Ishikawa (cell line): ENCODE results near the gene SLC35D2.

Experiments
- CEBPB ChIP-seq: IDR thresholded peaks from 2 replicates; pipeline ENCODE4 v1.6.1; 2012
- CREB1 ChIP-seq: IDR thresholded peaks from 2 replicates; pipeline ENCODE4 v1.6.1; 2012; ENCODE audit warnings: low read depth
- EGR1 ChIP-seq: IDR thresholded peaks from 2 replicates; pipeline ENCODE4 v1.6.1; 2012
- EP300 ChIP-seq: IDR thresholded peaks from 2 replicates; pipeline ENCODE4 v1.6.1; 2012; ENCODE audit warnings: borderline replicate concordance
- FOXM1 ChIP-seq: IDR thresholded peaks from 2 replicates; pipeline ENCODE4 v1.6.1; 2012; ENCODE audit warnings: low read depth, borderline replicate concordance
- NFIC ChIP-seq: IDR thresholded peaks from 2 replicates; pipeline ENCODE4 v1.6.1; 2012
- RAD21 ChIP-seq: IDR thresholded peaks from 2 replicates; pipeline ENCODE4 v1.6.1; 2012; ENCODE audit warnings: low read depth
- TAF1 ChIP-seq: IDR thresholded peaks from 2 replicates; pipeline ENCODE4 v1.6.1; 2012; ENCODE audit warnings: low read depth, mild to moderate bottlenecking
- TCF12 ChIP-seq: IDR thresholded peaks from 2 replicates; pipeline ENCODE4 v1.6.1; 2012; ENCODE audit warnings: low read depth
- TEAD4 ChIP-seq: IDR thresholded peaks from 2 replicates; pipeline ENCODE4 v1.6.1; 2012
- YY1 ChIP-seq: IDR thresholded peaks from 2 replicates; pipeline ENCODE4 v1.6.1; 2012; ENCODE audit warnings: low read depth
- ZBTB7A ChIP-seq: IDR thresholded peaks from 2 replicates; pipeline ENCODE4 v1.6.1; 2012; ENCODE audit warnings: low read depth
- TF ChIP-seq, protein P1 (sequence below): IDR thresholded peaks from 2 replicates; pipeline ENCODE4 v1.6.1; 2012
- TF ChIP-seq, protein P2 (sequence below): IDR thresholded peaks from 2 replicates; pipeline ENCODE4 v1.6.1; 2012
- TF ChIP-seq, protein P3 (sequence below): IDR thresholded peaks from 2 replicates; pipeline ENCODE4 v1.6.1; 2012; ENCODE audit warnings: low read depth, mild to moderate bottlenecking

The SLC35D2 gene

DNA sequence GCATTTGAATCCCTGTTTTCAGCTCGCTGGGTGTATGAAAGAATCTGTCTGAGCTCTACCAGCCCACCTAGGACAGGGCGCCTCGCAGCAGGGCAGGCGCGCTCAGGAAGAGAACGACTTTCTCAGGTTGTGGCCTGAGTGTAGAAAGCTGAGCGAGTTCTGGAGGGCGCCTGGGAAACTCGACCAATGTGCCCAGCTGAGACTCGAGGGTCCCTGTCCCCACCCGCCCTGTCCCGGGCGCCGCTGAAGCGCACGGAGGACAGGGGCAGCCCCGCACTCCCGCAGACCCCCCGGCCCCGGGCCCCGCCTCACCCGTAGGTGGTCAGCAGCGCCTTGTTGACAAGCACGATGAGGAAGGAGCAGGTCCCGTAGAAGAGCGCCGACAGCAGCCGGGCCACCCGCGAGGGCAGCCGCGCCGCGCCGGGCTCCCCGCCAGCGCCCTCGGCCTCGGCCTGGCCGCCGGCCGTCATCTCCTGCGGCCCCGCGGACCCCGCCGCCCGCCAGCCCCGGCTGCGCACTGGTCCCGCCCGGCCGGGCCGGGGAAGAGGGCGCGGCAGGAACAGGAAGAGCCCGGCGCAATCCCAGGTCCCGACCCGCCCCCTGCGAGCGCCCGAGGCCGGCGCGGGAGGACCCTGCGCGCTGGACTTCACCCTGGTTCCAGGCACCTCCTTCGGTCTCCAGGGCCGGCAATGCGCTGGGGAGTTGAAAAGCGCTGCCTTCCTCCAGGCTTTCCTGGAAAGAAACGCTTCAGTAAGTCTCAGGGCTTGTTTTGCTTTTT is at the start of gene SLC35D2:
TSS of gene SLC35D2 (minus strand) at position 547 of the 778 bp plus-strand sequence. CDS start at position 470, 77 bp downstream.
- no peak for TF ChIP-seq TCF12
- TF ChIP-seq ZBTB7A, result peak; percentile 59
- no peak for TF ChIP-seq RAD21
- TF ChIP-seq TAF1, result peak; percentile 22; the same call in 1 of the 2 replicates
- TF ChIP-seq, protein P1, sequence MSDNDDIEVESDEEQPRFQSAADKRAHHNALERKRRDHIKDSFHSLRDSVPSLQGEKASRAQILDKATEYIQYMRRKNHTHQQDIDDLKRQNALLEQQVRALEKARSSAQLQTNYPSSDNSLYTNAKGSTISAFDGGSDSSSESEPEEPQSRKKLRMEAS, result peak; percentile 40

DNA sequence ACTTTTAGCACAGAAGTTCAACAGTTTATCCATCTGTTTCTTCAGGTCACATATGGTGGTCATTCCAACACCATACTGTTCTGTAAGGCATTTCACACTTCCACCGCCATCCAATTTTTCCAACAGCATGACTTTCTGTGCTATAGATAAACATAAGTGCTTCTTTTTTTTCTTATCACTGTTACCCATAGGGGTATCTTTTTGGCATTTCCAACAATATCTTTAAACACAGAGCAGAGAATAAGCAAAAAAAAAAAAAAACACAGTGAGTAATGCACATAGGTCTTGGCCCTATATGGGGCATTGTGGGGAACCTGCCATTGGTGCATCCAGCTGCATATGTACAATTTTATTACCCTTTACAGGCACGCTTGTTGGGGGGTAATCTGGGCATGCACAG is 46.9 kb upstream of the SLC35D2 start:
- TF ChIP-seq RAD21 (no peak), YY1 (no peak), FOXM1 (no peak), TEAD4 (no peak), ZBTB7A (no peak), TCF12 (no peak), TAF1 (no peak), CEBPB (no peak), EGR1 (no peak), NFIC (no peak), CREB1 (no peak), EP300 (no peak)
- TF ChIP-seq, protein P1, result no peak
- TF ChIP-seq, protein P2, sequence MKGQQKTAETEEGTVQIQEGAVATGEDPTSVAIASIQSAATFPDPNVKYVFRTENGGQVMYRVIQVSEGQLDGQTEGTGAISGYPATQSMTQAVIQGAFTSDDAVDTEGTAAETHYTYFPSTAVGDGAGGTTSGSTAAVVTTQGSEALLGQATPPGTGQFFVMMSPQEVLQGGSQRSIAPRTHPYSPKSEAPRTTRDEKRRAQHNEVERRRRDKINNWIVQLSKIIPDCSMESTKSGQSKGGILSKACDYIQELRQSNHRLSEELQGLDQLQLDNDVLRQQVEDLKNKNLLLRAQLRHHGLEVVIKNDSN, result no peak
- TF ChIP-seq, protein P3, sequence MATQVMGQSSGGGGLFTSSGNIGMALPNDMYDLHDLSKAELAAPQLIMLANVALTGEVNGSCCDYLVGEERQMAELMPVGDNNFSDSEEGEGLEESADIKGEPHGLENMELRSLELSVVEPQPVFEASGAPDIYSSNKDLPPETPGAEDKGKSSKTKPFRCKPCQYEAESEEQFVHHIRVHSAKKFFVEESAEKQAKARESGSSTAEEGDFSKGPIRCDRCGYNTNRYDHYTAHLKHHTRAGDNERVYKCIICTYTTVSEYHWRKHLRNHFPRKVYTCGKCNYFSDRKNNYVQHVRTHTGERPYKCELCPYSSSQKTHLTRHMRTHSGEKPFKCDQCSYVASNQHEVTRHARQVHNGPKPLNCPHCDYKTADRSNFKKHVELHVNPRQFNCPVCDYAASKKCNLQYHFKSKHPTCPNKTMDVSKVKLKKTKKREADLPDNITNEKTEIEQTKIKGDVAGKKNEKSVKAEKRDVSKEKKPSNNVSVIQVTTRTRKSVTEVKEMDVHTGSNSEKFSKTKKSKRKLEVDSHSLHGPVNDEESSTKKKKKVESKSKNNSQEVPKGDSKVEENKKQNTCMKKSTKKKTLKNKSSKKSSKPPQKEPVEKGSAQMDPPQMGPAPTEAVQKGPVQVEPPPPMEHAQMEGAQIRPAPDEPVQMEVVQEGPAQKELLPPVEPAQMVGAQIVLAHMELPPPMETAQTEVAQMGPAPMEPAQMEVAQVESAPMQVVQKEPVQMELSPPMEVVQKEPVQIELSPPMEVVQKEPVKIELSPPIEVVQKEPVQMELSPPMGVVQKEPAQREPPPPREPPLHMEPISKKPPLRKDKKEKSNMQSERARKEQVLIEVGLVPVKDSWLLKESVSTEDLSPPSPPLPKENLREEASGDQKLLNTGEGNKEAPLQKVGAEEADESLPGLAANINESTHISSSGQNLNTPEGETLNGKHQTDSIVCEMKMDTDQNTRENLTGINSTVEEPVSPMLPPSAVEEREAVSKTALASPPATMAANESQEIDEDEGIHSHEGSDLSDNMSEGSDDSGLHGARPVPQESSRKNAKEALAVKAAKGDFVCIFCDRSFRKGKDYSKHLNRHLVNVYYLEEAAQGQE, result no peak

DNA sequence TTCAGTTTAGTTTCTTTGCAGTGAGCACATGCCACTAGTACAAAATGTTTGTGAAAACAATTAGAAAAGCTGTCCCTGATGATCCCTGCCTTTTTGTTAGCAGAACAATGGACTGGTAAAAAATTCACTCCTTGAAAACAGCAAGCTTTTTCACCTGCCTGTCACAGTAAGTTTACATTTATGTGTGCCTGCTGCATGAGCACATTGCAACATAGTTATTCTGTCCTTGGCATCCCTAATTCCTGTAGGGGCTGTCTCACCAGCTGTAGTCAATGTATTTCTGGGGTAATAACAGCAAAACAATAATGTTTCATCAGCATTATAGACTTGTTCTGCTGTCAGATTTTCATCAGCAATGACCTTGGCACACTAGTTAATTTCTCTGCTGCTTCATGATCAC is 46.2 kb upstream of the SLC35D2 start:
- TF ChIP-seq CREB1 (no peak), NFIC (no peak), TAF1 (no peak), EGR1 (no peak), YY1 (no peak), RAD21 (no peak), EP300 (no peak), TEAD4 (no peak), TCF12 (no peak), CEBPB (no peak), FOXM1 (no peak)
- TF ChIP-seq, protein P3, result no peak
- TF ChIP-seq, protein P1, result no peak
- TF ChIP-seq, protein P2, result no peak

DNA sequence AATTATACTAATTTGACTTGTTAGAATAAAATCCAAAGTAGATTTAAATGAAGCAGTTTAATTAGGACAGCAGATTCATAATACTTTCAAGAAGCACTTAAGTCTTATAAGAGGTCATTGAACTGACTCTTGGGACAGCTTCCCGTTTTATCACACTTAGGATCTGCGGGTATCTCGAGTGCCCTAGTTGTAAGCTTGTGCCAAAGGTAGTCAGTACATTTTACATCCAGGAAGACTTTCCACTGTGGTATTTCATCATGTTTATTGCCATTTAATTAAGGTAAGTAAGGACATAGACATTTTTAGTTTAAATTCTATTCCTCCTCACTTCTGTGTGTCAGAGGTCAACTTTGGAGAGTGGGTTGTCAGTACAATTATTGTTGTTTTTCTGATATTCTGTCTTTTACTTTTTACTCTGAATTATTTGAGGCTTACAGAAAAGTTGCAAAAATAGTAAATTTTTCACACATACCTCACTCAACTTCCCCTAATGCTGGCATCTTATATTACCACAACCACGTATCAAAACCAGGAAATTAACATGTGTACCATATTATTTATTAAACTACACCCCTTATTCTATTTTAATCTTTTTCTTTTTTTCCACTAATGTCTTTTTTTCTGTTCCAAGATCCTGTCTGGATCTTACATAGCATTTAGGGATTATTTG is 42.1 kb upstream of the SLC35D2 start:
- TF ChIP-seq, protein P2, result no peak
- TF ChIP-seq CREB1, result no peak
- no peak for TF ChIP-seq NFIC

DNA sequence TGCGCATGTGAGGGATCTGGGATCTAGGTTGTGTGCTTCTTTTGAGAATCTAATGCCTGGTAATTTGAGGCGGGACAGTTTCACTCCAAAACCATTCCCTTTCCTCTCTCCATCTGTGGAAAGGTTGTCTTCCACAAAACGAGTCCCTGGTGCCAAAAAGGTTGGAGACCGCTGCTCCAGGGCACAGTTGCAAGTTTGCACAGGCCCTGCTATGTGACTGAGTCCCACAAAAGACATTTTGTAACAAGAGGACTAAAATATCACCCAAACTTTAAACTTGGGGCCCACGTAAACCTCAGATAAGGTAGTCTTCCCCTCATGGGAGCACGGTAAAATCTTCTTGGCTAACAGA is 40.5 kb upstream of the SLC35D2 start:
- TF ChIP-seq NFIC, result no peak
- TF ChIP-seq FOXM1, result no peak
- TF ChIP-seq EP300, result no peak
- no peak for TF ChIP-seq TAF1
- TF ChIP-seq, protein P1, result no peak
- no peak for TF ChIP-seq CEBPB
- no peak for TF ChIP-seq EGR1
- TF ChIP-seq, protein P3, result no peak
- TF ChIP-seq TCF12, result no peak
- TF ChIP-seq ZBTB7A, result no peak
- no peak for TF ChIP-seq TEAD4
- no peak for TF ChIP-seq YY1
- TF ChIP-seq, protein P2, result no peak
- no peak for TF ChIP-seq RAD21
